Measurements from ENCODE around the gene CFAP74. TPM values are rescaled to one million over a fixed set of nuclear protein-coding genes. Genes with fewer than 3 reads are reported as not detected.
"Not testable (repeated sequence)": the region's sequence is repeated elsewhere in the genome, so short reads cannot be mapped to it uniquely, and the experiment has no call there.

The CFAP74 gene
- total RNA-seq, 4 donors from 2014 or later = not detected

DNA sequence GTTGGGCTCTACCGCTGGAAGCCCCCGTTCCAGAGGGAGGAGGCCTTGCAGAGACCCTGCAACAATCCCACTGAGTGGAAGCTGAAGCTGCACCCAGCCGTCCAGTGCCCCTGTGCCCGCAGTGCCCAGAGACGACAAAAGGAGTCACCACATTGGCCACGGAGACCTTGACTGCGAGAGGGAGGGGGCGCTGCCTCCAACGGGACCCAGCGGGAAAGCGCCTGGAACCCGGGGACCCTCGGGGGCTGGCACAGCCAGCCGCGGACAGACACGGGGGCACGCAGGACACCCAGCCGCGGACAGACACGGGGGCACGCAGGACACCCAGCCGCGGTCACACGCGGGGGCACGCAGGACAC is 22.5 kb downstream of the CFAP74 start:
- TF ChIP-seq POLR2A (IDR thresholded peaks at IDR 0.05) (no peak), EP300 (IDR thresholded peaks at IDR 0.05) (no peak)
- TF ChIP-seq, protein P1, sequence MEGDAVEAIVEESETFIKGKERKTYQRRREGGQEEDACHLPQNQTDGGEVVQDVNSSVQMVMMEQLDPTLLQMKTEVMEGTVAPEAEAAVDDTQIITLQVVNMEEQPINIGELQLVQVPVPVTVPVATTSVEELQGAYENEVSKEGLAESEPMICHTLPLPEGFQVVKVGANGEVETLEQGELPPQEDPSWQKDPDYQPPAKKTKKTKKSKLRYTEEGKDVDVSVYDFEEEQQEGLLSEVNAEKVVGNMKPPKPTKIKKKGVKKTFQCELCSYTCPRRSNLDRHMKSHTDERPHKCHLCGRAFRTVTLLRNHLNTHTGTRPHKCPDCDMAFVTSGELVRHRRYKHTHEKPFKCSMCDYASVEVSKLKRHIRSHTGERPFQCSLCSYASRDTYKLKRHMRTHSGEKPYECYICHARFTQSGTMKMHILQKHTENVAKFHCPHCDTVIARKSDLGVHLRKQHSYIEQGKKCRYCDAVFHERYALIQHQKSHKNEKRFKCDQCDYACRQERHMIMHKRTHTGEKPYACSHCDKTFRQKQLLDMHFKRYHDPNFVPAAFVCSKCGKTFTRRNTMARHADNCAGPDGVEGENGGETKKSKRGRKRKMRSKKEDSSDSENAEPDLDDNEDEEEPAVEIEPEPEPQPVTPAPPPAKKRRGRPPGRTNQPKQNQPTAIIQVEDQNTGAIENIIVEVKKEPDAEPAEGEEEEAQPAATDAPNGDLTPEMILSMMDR (IDR thresholded peaks at IDR 0.05) = no peak

DNA sequence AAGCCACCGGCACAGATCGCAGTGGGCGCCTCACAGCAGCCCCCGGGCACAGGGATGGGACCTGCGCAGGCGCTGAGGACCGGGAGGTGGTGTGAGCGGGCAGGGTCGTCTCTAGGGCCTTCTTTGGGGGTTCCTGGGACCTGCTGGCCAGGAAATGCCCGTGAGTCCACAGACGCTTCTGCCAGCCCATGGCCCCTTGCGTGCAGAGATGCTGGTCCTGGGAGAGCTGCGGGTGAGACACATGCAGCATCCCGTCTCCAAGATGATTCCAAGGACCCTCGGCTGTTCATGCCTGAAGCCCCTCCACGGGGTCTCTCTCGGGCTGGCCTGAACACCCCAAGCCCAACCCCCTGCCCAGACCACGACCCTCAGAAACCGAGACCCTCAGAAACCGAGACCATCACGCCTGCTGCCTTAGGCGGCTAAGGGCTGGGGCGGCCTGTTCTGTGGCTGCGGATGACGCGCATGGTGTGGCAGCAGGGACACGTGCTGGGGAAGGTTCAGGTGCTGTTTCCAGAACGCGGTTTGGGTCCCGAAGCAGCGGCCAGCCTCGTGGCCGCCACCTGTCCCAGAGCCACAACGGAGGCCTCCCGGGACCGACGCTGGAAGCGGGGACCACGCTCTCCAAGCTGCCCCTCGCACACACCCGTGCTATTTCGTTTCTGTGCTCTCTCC is 23.0 kb downstream of the CFAP74 start:
- no peak overlapping the region for H3K4me3 ChIP-seq
- no peak for DNase-seq (ENCODE audit: low spot score in 2 of 2)
- 91% methylated on average over 29 to 35 of the region's 42 CpGs for WGBS, 2 donors

More for the DNA sequence above, 22.5 kb downstream of the CFAP74 start:
- Histone ChIP-seq H3K27ac (no peak overlapping the region), H3K4me3 (no peak overlapping the region), H3K9me3 (no peaks in the 10 kb centered on the region), H3K4me1 (no peaks in the 10 kb centered on the region), H3K27me3 (peaks cover 0 to 5% of the 10 kb centered on the region in 2 donors), H3K36me3 (no peaks in the 10 kb centered on the region)
- WGBS, 2 donors = 96% methylated on average over 23 to 26 of the region's 26 CpGs
- no peak for DNase-seq (ENCODE audit: low spot score in 2 of 2)

DNA sequence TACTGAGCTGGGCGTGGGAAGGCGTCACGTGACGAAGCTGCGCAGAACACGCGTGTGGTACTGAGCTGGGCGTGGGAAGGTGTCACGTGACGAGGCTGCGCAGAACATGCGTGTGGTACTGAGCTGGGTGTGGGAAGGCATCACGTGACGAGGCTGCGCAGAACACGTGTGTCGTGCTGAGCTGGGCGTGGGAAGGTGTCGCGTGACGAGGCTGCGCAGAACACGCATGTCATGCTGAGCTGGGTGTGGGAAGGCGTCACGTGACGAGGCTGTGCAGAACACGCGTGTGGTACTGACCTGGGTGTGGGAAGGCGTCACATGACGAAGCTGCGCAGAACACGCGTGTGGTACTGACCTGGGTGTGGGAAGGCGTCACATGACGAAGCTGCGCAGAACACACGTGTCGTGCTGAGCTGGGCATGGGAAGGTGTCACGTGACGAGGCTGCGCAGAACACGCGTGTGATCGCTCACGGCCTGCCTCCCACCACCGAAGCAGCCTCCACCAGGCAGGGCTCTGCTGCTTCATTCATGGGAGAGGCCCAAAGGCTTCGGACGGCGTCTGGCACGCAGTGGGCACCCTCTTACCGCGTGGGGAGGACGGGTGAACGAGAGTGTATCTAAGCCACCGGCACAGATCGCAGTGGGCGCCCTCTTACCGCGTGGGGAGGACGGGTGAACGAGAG is 24.0 kb downstream of the CFAP74 start:
- no peak overlapping the region for H3K27ac ChIP-seq
- H3K4me3 ChIP-seq = no peak overlapping the region
- no peak for DNase-seq (ENCODE audit: low spot score in 2 of 2)
- TF ChIP-seq POLR2A (IDR thresholded peaks at IDR 0.05) (no peak), EP300 (IDR thresholded peaks at IDR 0.05) (no peak)
- TF ChIP-seq, protein P1 (IDR thresholded peaks at IDR 0.05) = no peak
- no peaks in the 10 kb centered on the region for H3K9me3 ChIP-seq
- peaks cover 0 to 5% of the 10 kb centered on the region in 2 donors for H3K27me3 ChIP-seq
- H3K36me3 ChIP-seq = no peaks in the 10 kb centered on the region
- 93 to 95% methylated on average over 48 to 53 of the region's 61 CpGs for WGBS, 2 donors
- H3K4me1 ChIP-seq = no peaks in the 10 kb centered on the region

More for the DNA sequence above, 23.0 kb downstream of the CFAP74 start:
- peaks cover 0 to 5% of the 10 kb centered on the region in 2 donors for H3K27me3 ChIP-seq
- TF ChIP-seq, protein P1 (IDR thresholded peaks at IDR 0.05) = no peak
- TF ChIP-seq POLR2A (IDR thresholded peaks at IDR 0.05) (no peak), EP300 (IDR thresholded peaks at IDR 0.05) (no peak)
- H3K4me1 ChIP-seq = no peaks in the 10 kb centered on the region
- H3K9me3 ChIP-seq = no peaks in the 10 kb centered on the region
- no peak overlapping the region for H3K27ac ChIP-seq
- H3K36me3 ChIP-seq = no peaks in the 10 kb centered on the region

DNA sequence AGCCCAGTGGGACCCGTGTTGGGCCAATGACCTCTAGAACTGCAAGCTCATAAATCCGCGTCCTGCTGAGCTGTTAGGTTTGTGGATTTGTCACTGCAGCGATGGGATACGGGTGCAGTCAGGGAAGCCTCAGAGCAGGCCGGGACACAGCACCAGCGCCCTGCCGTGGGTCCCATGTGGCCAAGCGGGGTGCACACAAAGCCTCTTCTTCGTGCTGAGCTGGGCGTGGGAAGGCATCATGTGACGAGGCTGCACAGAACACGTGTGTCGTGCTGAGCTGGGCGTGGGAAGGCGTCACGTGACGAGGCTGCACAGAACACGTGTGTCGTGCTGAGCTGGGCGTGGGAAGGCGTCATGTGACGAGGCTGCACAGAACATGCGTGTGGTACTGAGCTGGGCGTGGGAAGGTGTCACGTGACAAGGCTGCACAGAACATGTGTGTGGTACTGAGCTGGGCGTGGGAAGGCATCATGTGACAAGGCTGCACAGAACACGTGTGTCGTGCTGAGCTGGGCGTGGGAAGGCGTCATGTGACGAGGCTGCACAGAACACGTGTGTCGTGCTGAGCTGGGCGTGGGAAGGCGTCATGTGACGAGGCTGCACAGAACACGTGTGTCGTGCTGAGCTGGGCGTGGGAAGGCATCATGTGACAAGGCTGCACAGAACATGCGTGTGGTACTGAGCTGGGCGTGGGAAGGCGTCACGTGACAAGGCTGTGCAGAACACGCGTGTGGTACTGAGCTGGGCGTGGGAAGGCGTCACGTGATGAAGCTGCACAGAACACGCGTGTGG is 24.7 kb downstream of the CFAP74 start:
- H3K4me3 ChIP-seq; H3K36me3 ChIP-seq; H3K27ac ChIP-seq; H3K9me3 ChIP-seq; DNase-seq (ENCODE audit: low spot score in 2 of 2); H3K4me1 ChIP-seq: not testable (repeated sequence)
- H3K27me3 ChIP-seq = peaks cover 0 to 11% of the 10 kb centered on the region in 2 donors
- 91 to 93% methylated on average over 51 of the region's 51 CpGs for whole genome bisulfite sequencing, 2 donors

DNA sequence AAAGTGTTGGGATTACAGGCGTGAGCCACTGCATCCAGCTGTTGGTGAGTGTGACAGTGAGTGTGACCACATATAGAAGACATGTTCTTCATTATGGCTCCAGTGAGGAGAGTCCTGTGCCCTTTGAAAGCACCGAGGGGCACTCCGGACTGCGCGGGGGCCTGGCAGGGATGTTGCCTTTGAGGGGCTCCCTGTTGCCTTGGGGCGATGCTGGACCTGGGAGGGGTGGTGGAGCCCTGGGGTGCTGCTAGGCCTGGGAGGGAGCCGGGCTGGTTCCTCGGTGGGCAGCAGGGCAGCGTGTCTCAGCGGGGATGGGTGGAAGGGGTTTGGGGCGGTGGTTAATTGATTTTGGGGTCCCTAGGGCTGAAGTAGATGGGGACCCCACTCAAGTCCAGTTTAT is 25.5 kb downstream of the CFAP74 start:
- H3K4me3 ChIP-seq = no peak overlapping the region
- TF ChIP-seq EP300 (IDR thresholded peaks at IDR 0.05) (no peak), POLR2A (IDR thresholded peaks at IDR 0.05) (no peak)
- TF ChIP-seq, protein P1 (IDR thresholded peaks at IDR 0.05) = no peak
- peaks cover 0 to 19% of the 10 kb centered on the region in 2 donors for H3K27me3 ChIP-seq
- no peaks in the 10 kb centered on the region for H3K9me3 ChIP-seq
- WGBS, 2 donors = 81 to 90% methylated on average over 9 to 10 of the region's 11 CpGs
- DNase-seq (ENCODE audit: low spot score in 2 of 2) = no peak
- H3K27ac ChIP-seq = no peak overlapping the region
- H3K4me1 ChIP-seq = no peaks in the 10 kb centered on the region
- no peaks in the 10 kb centered on the region for H3K36me3 ChIP-seq

All from tibial nerve (tissue), 4 donors.